Measurements from ENCODE around the gene LRRC7.

GRCh38 chr1:69794831-69795230, 227.1 kb downstream of the LRRC7 start:
- TF ChIP-seq CTCF (conservative IDR thresholded peaks at IDR 0.05 in 1 of 2, IDR thresholded peaks at IDR 0.05 in 1 of 2; ENCODE audit: low read depth in 1 of 2, low read length in 2 of 2), result no peak
- TF ChIP-seq EZH2 (IDR thresholded peaks at IDR 0.05; ENCODE audit: low read length, missing control alignments), result no peak

Data from fibroblast of lung (primary cell).